Frontal cortex (tissue), 4 donors: ENCODE measurements around the gene HDAC10. TPM values are rescaled to one million over a fixed set of nuclear protein-coding genes. Genes with fewer than 3 reads are reported as not detected.
A peak's percentile ranks its signal among the peaks of the same experiment; 100 is the strongest.

Experiments
- DNase-seq, 2 donors: peaks; one replicate each; pipeline ENCODE4 v3.0.0; 2012; ENCODE audit warnings: low spot score in 2 of 2
- FAIRE-seq: peaks from 2 replicates; lab custom pipeline; 2012; peaks lifted over from hg19 to GRCh38; lab: Jason Lieb, UNC
- total RNA-seq: library from RNA; depleted of rRNA; stranded (reverse); fragments of >200 nt; gene quantifications from one replicate; pipeline ENCODE4 v1.2.3, GENCODE V29; 2014
- donor health status: control.
- donor health status: control.
- donor health status: control.

The HDAC10 gene
- total RNA-seq, 1 donor from 2014 or later: 16.7 TPM

DNA sequence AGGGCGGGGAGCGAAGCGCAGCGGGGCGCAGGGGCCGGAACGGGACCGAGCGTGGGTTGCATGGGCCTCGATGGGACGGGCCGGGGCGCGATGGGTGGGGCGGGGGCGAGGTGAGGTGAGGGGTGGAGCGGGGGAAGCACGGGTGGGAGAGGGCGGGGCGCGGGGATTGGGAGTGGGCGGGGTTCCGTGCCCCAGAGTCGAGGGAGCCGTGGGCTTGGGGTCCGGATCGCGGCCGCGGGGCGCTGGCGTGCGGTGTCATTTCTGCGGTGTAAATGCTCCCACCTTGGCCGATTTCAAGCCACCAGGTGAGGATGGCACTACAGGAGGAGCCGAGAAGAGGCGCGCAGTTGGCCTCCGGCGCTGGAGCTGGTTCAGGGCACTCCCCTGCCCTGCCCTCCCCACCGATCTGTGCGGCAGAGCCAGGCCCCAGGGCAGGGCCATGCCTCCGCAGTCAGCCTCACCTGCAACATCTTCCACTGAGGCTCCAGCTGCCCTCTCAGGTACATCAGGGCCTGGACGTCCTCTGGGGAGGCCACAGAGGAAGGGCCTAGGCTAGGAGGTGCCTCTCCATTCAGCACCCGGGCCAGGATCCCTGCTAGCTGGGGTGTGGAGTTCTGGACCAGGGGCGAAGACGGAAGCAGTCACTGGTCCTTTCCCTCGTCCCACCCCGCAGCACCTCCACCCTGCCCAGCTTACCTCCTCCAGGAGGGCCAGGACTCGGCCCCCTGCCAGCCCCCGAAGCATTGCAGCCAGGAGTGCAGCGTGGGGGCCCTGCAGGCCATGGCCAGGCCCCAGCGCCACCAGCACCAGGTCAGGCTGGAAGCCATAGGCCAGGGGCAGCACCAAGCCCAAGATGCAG lies 5.6 kb downstream of the HDAC10 start:
- DNase-seq: no peak

DNA sequence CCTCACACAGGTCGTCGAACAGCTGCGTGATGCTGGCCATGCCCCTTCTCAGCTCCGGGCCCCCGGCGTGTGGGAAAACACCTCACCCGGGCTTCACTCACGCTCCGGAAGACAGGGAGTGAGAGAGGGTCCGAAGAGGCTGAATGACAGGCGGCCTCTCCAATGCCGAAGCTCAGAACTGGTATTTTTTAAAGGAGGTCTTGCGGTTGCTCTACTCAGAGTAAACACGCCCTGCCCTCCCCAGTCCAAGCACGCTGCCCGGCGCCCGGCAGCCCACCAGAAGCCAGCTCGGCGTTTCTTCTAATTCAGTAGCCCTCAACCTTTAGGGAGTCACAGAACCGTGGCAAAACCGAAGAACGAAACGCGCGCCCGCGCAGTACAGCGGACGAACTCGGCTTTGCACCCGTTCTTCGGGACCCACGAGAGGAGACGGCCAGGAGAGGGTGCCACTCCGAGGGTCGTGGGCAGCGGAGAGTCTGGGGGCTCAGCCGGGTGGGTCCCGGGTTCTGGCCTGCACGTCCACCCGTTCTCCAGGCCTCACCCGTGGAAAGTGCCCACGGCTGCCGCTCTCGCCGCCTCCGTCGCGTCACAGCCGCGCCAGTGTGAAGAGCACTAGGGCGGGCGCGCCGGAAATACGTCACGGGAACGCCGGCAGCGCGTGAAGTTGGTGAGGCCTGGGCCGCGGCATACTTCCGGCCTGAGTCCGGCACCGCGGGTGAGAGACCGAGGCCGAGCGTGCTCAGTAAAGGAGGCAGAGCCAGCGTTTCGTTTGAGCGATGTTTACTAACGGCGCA lies 6.4 kb downstream of the HDAC10 start, which contains the start of gene TUBGCP6:
TUBGCP6 (minus strand) TSS at position 604 of the 794 bp plus-strand sequence; CDS start at position 40, 564 bp downstream.
- DNase-seq (peak; percentile 97 to 98), FAIRE-seq (no peak)

More for the DNA sequence above, 5.6 kb downstream of the HDAC10 start:
- FAIRE-seq: no peak

DNA sequence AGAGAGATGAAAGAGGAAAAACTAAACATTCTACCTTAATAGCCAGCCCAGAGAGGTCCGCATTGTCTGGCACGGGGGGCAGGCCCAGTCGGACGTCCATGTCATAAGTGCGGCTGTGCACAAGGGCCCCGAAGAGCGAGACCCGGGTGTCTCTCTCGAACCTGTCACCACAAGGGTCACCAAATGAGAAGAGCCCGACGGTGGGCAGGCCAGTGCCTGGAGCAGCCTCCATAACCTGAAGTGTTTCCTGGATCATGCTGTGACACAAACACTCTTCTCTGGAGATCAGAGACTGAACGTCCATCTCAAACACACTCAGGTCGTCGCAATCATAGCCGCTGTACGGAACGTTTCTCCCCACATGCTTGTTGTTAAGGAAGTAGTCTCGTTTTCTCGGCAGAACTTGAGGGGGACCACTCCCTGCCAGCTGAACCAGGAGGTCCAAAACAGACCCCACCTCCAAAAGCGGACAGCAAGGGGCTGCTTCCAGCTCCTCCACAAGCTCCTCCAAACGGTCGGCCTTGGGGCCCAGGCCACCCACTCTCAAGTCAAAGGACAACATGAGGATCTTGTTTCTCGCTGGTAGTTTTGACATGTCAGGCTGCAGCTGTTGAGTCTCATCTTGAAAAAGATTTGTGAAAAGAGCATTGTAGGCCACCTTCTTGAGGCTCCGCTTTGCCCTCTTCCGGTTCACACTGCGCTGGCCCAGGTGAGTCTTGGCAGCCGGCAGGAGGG lies 7.2 kb downstream of the HDAC10 start:
- FAIRE-seq: no peak

DNA sequence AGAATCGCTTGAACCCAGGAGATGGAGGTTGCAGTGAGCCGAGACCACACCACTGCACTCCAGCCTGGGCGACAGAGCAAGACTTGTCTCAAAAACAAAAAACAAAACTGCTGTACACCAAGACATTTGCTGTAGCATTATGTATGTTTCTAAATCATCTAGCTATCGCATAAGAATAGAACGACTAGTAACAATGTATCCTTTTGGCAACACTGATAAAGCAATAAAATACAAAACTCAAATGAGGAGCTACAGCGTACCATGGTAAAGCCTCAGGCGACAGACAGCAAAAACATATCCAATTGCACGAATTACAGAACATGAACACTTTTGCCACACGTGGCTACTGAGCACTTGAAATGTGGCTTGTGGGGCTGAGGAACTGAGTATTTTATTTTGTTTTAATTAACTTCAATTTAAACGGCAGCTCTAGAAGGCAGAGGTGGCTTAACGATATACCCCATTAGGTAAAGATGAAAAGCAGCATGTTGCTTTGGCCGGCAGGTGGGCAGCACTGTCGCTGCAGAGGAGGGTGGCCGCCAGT lies 8.6 kb downstream of the HDAC10 start:
- DNase-seq (no peak), FAIRE-seq (no peak)

More for the DNA sequence above, 7.2 kb downstream of the HDAC10 start:
- DNase-seq: no peak

DNA sequence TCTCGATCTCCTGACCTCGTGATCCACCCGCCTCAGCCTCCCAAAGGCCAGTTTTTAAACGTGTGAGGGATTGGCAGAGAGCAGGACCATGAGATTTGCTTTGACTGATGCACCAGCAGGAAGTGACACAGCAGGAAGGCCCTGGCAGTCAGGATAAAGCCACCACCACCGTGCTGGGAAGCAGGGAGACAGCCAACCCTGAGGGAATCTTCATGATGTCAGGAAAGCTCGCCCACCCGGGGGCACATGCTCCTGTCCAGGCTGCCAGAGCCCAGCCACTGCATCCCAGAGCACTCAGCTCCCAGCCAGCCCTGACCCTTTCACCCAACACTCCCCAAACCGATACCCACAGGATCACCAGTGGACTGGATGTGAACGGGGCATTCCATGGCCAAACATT lies 12.3 kb downstream of the HDAC10 start:
- DNase-seq (no peak), FAIRE-seq (no peak)

DNA sequence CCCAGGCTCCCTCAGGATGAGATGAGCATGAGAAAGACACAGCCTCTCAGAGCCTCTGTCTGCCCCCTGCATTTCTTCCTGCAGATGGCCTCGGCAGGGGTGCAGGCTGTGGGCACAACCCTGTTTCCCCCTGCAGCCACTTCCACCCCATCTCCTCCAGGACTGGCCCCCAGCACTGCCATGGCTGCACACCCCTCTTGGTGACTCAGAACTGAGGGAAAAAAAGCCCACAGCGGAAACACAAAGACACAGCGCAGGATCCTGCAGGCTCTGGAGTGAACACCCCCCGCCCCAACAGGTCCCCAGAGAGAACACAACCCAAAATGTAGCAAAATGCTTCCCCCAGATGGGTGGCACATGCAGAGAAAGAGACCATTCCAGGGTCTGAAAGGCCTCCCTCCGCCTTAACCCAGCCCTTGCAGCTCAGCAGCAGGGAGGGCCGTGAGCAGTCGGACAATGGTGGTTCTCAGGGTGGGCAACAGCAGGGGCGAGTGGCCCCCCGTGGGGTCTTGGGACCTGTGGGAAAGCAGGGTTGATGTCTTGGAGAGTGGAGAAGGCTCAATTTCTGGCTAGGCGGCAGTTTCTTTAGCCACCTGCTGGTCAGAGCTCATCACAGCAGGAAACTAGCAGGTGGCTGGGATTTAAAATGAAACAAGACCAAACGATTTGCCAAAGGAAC lies 14.2 kb downstream of the HDAC10 start:
- no peak for DNase-seq
- no peak for FAIRE-seq

DNA sequence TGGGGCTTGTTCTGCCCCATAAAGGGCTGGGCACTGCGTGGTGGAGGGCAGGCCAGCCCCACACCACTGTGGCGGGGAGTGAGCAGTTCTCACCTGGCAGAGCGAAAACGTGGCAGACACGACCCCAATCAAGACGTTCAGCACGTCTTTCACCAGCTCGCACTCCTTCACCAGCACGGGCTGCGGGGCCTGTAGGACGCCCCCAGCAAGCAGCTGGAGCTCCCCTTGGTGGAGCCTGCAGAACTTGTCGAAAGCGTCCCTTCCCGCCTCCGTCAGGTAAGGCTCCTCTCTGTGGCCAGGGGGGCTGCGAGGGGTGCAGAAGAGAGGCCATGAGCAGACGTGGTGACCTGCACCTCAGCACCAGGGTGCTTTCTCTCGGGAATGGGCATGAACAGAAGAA lies 17.8 kb downstream of the HDAC10 start:
- FAIRE-seq (no peak), DNase-seq (no peak)

DNA sequence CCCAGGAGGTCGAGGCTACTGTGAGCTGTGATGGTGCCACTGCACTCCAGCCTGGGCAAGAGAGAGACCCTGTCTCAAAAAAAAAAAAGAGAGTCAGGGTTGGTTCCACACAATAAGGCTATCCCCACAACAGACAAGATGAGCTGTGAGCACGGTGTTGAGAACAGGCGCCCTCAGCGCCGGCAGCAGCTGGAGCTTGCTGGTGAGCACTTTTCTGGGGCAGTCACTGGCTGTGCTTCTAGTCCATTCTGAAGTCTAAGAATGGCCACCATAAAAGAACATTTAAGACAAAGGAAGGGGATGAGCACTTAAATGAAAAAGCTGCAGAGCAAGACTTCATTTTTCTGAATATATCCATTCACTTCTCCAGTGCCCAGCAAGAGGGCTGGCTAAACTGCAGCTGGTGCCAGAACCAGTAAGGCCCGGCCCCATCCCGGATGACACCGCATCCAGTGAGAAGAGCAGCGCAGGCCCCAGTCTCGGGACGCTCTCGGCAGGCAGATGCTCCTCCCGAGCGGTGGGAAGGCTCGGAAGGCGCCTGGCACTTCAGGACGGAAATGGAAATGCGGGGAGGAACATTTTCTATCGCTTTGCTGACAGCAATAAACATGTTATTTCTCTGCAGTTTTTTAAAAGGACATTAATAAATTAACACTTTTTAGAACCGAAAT lies 18.4 kb downstream of the HDAC10 start:
- no peak for FAIRE-seq
- DNase-seq: no peak

DNA sequence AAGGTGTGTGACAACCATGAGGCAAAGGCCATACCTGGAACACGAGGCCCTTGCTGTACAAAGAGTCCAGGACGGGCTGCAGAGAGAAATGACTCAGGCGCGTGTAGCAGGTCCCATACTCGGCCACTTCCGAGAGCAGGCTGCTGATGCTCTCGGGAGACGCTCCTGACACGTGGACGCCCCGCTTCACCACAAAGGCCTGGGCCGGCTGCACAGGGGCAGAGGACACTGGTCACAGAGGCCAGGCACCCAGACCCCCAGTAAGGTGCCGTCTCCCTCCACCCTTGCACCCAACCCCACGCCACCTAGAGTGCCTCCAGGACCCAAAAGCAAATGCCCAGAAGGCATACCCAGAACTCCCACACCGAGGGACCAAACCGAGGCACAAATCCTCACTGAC lies 21.7 kb downstream of the HDAC10 start:
- FAIRE-seq (no peak), DNase-seq (no peak)

DNA sequence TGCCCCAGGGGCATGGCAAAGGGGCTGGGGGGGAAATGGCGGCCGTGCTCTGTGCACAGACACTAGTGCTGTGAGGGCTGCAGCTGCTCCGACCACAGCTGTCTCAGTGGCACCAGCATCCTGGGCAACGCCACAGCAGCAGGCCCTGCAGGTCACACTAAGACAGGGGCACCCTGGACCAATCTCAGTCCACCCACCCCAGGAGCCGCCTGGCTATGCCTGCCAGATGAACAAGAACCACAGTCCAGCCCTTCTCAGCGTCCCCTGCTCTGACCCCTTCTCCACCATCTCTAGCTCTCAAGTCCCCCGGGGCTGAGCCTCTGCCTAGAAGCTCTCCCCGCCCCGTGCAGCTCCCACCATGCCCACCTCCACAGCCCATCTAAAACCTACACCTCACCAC lies 22.7 kb downstream of the HDAC10 start:
- DNase-seq: no peak
- FAIRE-seq: no peak

DNA sequence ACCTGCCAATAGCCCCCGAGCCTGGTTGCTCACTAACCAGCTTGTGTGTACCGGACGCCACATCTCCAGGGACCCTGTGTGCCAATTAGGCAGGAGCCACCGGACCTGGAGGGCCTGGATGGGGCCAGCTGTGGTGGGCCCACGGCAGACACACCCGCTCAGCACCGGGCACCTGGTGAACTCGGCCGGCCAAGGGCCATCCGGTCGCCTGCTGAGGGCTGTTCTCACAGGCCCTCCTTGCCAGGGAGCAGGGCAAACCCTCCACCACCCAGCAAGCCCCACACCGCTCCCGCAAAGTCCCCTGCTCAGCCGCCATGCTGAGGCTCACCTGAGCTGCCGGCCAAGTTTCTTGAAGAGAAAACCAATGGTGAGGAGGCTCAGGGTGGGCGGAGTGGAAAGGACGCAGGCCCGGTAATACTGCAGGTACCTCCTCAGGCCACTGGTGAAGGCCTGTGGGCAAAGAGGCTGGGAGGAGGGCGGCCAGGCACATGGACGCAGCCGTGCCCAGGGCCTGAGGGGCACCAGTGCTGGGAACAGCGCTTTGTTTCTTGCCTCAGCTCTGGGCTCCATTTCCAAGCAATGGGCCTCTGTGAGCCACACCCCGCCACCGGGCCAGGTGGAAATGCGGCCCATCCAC lies 23.4 kb downstream of the HDAC10 start:
- no peak for FAIRE-seq

DNA sequence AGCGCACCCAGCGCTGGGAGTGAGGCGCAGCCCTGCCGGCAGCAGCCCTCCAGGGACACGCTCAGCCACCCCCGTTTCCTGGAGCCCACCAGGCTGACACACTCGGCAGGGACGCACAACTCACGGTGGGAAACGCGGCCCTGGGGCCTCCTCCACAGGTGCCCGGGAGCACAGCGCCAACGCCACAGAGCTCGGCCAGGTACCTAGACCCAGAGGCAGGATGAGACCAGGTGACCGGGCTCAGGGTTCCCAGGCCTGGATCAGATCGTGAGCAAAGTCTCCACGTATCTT lies 24.2 kb downstream of the HDAC10 start:
- DNase-seq (no peak), FAIRE-seq (no peak)

More for the DNA sequence above, 23.4 kb downstream of the HDAC10 start:
- no peak for DNase-seq

DNA sequence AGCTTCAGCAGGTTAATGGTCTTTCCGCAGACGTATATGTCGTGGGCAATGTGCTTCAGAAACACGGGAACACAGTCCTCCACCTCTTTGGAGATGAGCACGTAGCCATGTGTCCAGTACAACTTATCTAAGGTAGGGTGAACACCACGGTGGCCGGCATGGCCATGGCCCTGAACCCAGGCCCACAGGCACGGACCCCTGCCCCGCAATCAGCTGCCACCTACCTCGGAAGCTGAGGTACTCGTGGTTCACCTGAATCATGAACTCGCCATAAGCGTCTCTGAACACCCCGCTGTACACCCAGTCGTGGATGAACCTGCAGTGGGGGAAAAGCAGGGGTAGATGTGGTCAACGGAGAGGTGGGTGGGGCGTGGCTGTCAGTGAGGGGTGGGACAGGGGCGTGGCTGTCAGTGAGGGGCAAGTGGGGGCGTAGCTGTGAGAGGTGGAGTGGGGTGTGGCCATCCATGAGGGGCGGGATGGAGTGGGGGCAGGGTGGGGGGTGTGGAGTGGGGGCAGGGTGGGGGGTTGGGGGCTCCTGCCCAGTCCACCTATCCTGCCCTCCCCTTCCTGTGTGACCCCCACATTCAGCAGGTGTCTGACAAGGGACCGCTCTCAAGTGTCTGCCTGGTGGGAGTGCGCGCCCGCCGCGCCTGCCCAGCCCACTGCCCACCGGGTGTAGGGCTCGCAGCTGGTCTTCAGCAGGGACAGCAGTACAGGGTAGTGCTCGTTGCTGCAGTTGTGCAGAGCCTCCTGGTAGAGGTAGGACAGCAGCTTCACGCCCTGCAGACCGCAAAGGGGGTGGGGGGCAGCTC lies 24.8 kb downstream of the HDAC10 start:
- FAIRE-seq (no peak), DNase-seq (no peak)

DNA sequence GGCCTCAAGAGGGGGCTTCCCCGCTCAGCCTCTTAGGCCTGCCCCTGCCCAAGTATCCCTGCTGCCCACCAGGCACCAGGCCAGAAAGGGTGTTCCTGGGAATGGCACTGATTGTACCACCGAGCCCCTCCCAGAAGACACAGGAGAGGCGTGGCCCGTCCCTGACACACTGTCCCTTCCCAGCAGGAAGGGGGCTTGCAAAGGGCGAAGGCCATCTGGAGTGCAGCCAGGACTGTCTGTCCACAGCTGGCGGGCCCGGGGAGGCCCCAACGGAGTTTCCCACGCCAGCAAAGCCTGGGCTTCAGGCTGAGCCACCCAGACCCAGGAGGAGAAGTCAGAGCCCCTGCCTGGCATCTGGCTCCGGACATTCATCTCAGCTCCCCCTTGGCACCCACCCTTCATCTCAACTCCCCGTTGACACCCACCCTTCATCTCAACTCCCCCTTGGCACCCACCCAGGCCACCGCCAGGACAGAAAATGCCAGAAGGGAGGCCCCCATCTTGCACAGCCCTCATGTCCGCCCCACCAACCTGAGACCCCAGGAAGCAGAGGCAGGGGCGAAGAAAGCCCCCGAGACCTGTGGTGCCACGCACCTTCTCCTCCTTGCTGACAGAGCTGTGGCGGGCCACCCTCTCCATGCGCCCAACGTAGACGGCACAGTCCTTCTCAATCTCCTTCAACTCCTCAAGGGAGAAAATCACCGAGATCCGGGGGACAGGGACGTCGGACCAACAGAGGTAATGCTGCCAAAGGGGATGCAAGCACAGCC lies 25.7 kb downstream of the HDAC10 start:
- FAIRE-seq: no peak
- DNase-seq: no peak

DNA sequence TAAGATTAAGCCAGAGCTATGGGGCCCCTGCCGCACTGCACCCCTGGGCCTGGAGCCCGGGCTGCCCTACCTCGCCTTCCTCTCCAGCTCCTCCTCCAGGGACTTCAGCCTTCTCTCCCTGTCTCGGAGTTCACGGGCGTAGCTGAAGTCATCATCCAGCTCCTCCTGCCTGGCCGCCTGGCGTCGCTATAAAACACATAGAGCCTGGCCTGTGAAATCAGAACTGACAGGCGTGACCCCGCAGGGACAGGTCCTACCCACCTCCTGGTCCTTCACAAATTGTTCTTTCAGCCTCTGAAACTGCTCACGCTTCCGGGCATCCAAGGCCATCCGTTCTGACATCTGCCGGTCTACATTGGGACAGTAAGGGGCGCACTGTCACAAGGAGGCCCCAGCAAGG lies 27.0 kb downstream of the HDAC10 start:
- FAIRE-seq (no peak), DNase-seq (no peak)

DNA sequence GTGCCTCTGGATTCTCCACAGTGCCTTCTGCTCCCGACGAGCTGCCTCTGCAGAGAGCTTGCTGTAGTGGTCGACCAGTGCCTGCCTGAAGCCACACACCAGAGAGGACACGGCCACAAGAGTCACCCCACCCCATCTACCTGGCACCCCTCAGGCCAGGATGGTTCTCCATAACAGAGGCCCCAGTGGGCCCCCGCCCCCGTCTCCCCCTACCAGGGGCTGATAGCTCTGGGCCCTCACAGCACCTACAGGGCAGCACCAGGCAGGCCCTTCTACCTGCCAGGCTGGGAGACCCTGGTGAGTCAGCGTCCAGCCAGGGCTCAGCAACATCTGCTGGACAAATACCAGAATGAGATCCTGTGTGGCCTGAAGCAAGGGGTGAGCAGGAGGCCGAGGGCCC lies 28.6 kb downstream of the HDAC10 start:
- FAIRE-seq (no peak), DNase-seq (no peak)
